ENCODE results near the gene CHRND.

GRCh38 chr2:232493701-232494474 is 32.1 kb upstream of the CHRND start:
- TF ChIP-seq CTCF (IDR thresholded peaks at IDR 0.05) (no peak), POLR2A (IDR thresholded peaks at IDR 0.05) (no peak)

Data from testis (tissue), 2 donors.